GM10266 (cell line): Measurements from ENCODE around the gene RCOR1.
A peak's percentile ranks its signal among the peaks of the same experiment; 100 is the strongest.
"Not testable (repeated sequence)": the region's sequence is repeated elsewhere in the genome, so short reads cannot be mapped to it uniquely, and the experiment has no call there.

ENCODE experiments used
- DNase-seq: peaks from one replicate; pipeline ENCODE4 v3.0.0; 2012; ENCODE audit errors: extremely low spot score
- CTCF ChIP-seq: IDR thresholded peaks from 2 replicates; pipeline ENCODE4 v1.5.1; 2012; ENCODE audit warnings: mild to moderate bottlenecking, low read depth; ENCODE audit not compliant: control insufficient read depth, insufficient read depth; ENCODE audit errors: missing control alignments

RCOR1 gene

GRCh38 chr14:102759456-102760187 is 167.2 kb downstream of the RCOR1 start:
- no peak for DNase-seq
- TF ChIP-seq CTCF: no peak

DNA sequence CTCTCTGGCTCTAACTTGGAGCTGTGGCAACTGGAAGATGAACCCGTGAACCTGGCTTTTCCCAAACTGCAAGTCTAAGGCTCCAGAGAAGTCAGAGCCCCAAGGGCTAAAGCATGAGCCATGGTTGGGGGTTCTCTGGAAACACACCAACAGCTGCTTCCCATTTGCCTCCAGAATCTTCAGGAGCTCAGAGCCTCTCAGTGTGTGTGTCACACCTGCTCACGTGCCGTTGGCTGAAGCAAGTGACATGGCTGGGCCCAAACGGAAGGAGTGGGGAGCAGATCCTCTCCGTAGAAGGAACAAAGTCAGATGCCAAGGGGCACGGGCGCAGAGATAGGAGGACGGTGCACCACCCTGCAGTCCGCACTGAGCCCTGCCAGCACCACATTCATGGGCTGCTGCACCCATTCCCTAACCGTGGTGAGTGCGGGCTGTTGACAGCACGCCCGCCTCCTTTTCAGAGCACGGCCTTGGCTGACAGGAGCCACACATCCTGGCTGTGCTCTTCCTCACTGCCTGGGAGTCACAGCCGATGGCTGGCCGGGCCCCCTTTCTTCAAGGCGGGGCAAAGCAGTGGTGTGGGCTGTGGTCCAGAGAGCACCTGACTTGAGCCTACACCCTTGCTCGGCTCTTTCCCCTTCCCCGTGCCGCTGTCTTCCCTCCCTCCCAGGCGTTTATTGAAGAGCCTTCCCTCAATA is 168.2 kb downstream of the RCOR1 start:
- no peak for DNase-seq
- TF ChIP-seq CTCF: no peak

DNA sequence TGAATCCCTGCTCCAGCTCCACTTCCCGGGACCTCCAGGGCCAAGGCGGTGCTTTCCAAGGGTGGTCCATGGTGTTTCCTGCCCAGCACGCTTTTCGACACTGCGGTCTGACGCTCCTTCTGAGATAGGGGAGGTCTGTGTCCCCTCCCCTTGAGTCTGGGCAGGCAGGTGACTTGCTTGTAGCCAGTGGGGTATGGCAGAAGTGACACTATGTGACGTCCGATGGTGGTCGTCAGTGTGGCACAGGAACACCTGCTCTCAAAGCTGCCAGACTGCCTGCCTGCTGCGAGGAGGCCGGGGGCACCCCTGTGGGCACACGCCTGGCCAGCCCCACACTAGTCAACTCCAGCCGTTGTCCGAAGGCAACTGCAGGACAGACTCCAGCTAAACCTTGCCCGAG is 168.8 kb downstream of the RCOR1 start:
- no peak for DNase-seq
- TF ChIP-seq CTCF: no peak

- peak; percentile 81 for DNase-seq
- TF ChIP-seq CTCF: no peak
These were observed 171.8 kb downstream of the RCOR1 start for GRCh38 chr14:102764220-102764671.

DNA sequence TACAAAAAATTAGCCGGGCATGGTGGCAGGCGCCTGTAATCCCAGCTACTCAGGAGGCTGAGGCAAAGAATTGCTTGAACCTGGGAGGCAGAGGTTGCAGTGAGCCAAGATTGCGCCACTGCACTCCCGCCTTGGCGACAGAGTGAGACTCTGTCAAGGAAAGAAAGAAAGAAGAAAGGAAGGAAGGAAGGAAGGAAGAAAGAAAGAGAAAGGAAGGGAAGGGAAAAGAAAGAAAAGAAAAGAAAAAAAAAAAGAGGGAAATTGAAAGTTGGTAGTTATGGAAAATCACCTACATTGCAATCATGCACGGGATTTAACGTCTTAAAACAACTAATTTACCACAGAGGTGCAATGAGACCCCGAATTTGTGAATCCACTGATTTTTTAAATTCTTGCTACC is 173.3 kb downstream of the RCOR1 start:
- not testable (repeated sequence) for DNase-seq

DNA sequence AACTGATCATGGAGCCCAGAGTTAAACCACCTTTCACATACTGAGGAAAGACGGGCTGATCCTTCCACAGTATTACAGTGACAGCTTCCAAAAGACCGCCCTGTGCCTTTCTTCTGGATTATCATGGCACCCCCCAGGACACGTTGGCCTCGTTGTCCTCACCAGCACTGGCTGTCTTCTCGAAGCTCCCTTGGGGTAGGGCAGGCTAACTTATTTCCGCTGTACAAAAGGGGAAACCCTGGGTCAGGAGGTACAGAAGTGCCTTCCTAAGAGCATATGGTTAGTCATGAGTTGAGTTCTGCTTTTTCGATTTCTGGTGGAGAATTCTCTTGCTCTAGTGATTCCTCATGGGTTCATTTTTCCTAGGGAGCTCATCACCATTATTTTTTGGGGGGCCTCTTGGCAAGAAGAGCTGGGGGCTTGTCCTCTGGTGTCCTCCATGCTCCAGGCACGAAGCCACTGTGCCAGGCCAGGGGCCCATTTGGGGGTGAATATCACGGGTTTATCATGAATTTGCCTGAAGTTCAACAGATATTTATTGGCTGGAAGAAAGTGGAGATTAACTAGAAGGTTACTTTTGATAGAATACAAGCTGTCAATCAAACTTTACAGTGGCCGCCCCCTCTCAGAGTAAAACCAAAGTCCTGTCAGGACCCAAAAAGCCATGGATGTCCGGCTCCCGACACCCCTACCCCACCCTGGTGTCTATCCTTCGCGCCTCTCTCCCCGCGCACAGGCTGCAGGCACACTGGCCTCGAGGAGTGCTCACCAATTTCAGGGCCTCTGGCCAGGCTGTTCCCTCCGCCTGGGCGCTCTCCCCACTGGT is 176.0 kb downstream of the RCOR1 start:
- no peak for TF ChIP-seq CTCF
- peak; percentile 71 for DNase-seq

DNA sequence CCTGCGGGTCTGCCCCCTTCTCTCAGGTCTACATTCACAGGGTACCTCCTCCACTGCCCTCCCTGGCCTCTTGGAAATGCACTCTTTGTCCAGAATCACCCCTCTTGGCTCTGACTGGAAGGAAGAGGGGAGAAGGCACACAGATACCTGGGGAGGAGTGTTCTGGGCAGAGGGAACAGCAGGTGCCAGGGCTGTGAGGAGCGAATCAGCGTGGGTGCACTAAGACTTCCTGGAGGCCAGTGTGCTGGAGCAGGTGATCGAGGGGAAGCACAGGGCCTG is 176.5 kb downstream of the RCOR1 start:
- no peak for DNase-seq
- TF ChIP-seq CTCF: no peak
